NB4 (cell line): ENCODE data around the gene NRN1.

Experiments
- POLR2A ChIP-seq: IDR thresholded peaks from 2 replicates; pipeline ENCODE4 v1.6.1; 2011; ENCODE audit warnings: mild to moderate bottlenecking; ENCODE audit not compliant: insufficient read length; ENCODE audit errors: extremely low read depth
- TF ChIP-seq, protein P1 (sequence below): IDR thresholded peaks from one replicate; pipeline ENCODE4 v1.5.1; 2012; ENCODE audit warnings: low read depth, low read length
- TF ChIP-seq, protein P2 (sequence below): IDR thresholded peaks from 2 replicates; pipeline ENCODE4 v1.6.1; 2011; ENCODE audit warnings: low read depth, low read length

DNA sequence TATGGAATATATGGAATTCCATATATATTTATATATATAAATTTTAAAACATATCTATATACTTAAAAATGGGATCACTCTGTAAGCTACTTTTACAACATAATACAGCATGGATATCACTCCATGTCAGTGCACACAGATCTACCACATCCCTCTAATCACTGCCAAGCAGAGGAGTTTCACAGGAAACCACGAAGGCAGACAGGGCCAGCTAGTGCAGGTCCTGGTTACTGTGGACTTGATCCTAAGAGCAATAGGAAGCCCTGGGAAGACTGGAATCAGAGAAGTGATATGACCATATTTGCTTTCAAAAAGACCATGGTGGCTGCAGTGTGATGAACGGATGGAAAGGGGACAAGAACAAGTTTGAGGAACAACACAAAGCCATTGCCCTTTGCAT lies 40.0 kb upstream of the NRN1 start:
- TF ChIP-seq POLR2A: no peak
- TF ChIP-seq, protein P1, sequence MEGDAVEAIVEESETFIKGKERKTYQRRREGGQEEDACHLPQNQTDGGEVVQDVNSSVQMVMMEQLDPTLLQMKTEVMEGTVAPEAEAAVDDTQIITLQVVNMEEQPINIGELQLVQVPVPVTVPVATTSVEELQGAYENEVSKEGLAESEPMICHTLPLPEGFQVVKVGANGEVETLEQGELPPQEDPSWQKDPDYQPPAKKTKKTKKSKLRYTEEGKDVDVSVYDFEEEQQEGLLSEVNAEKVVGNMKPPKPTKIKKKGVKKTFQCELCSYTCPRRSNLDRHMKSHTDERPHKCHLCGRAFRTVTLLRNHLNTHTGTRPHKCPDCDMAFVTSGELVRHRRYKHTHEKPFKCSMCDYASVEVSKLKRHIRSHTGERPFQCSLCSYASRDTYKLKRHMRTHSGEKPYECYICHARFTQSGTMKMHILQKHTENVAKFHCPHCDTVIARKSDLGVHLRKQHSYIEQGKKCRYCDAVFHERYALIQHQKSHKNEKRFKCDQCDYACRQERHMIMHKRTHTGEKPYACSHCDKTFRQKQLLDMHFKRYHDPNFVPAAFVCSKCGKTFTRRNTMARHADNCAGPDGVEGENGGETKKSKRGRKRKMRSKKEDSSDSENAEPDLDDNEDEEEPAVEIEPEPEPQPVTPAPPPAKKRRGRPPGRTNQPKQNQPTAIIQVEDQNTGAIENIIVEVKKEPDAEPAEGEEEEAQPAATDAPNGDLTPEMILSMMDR: no peak
- TF ChIP-seq, protein P2, sequence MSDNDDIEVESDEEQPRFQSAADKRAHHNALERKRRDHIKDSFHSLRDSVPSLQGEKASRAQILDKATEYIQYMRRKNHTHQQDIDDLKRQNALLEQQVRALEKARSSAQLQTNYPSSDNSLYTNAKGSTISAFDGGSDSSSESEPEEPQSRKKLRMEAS: no peak
